ENCODE measurements around the gene GPR107.

DNA sequence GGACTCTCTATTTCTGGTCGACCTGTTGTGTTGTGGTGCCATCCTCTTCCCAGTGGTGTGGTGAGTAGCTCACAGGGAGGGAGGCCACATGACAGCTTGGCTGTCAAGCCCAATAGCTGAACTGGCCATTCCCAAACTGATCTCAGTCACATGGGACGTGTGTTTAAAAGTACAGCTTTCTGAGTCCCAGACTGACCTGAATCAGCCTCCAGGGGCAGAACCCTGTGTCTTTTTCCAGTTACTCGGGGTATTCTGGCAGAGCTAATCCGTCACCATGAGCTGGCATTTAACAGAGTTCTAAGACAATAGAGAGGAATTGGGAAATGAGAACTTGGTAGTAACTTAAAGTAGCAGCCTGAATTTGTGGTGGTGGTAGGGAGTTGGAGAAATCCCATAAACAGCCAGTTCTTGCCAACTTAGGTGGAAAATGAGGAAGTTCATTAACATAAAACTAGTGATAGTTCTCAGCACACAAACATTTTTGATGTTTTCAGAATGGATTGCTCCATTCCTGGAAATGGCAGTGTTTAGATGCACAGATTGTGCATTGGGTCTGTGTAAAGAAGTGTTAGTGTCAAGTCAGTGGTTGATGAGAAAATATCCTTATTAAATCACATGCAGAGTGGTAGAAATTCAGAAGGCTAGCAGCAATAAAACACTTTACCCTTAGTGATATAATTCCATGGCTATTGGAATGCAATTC, 50.9 kb downstream of the GPR107 start:
- TF ChIP-seq YY1 (IDR thresholded peaks at IDR 0.05; ENCODE audit: insufficient read depth, insufficient read length) (no peak), SUZ12 (IDR thresholded peaks at IDR 0.05; ENCODE audit: extremely low read depth, insufficient read depth, insufficient read length) (no peak), ZNF274 (IDR thresholded peaks at IDR 0.05; ENCODE audit: low read depth, low read length) (no peak)

All from NT2/D1 (cell line).